ENCODE measurements around the gene KCNJ6. TPM values are rescaled to one million over a fixed set of nuclear protein-coding genes. Genes with fewer than 3 reads are reported as not detected.

KCNJ6 gene
- total RNA-seq, 2 experiments from 2014 or later: not detected

DNA sequence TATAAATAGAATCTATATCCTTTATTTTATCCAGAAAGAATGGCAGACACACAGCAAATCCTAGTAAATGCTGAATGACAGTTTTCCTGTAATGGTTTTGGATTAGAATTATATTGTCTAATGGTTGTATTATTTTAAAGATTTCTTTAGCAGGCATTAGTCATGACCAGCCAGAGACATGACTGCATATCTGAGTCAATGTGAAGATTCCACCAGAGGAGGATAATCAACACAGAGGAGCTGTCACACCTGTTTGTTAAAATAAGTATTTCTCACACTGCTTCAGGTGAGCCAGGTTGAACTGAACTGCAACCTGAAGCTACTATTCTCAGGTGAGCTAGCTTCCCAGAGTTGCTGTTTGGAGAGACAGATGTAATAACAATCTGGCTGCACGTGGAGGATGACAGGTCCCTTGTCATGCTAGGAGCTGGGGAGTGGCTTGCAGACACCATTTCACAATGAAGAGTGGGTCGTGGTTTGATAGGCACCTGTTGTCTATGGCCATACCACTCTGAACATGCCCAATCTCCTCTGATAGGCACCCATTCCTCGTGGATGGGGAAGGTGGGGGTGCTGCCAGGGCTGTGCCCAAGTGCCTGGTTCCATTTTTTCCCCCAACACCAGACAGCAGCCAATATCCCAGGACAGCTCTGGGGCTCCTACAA, 94.3 kb downstream of the KCNJ6 start:
- ChIA-PET CTCF (no interaction called here), POLR2A (no interaction called here)
- Mint-ChIP-seq H3K27me3 (ENCODE audit: low read depth) (no peaks in the 10 kb centered on the region), H3K4me3 (no peak overlapping the region), H3K9me3 (ENCODE audit: insufficient read depth) (no peaks in the 10 kb centered on the region), H3K36me3 (ENCODE audit: low read depth) (no peaks in the 10 kb centered on the region), H3K27ac (no peak overlapping the region), H3K4me1 (ENCODE audit: low read depth) (no peaks in the 10 kb centered on the region)
- DNase-seq: no peak
- no peak for ATAC-seq

DNA sequence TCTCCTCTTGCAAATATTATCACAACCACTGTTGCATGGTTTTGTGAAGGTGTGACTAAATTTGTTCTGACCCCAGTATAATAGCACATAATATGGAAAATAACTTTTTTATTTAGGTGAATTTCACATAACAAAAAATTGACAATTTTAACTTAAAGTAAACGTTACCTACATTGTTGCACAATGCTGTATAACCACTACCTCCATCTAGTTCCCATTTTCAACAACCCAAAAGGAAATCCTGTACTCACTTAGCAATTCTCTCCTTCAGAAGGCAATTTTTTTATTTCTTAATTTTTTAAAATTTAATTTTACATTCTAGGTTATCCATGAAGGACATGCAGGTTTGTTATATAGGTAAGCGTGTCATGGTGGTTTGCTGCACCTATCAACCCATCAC, 95.2 kb downstream of the KCNJ6 start:
- H3K36me3 Mint-ChIP-seq (ENCODE audit: low read depth): no peaks in the 10 kb centered on the region
- ATAC-seq (no peak), DNase-seq (no peak)
- no peaks in the 10 kb centered on the region for H3K9me3 Mint-ChIP-seq (ENCODE audit: insufficient read depth)
- H3K4me1 Mint-ChIP-seq (ENCODE audit: low read depth): no peaks in the 10 kb centered on the region
- no peak overlapping the region for H3K27ac Mint-ChIP-seq
- H3K4me3 Mint-ChIP-seq: no peak overlapping the region
- POLR2A ChIA-PET: no interaction called here
- CTCF ChIA-PET: no interaction called here
- H3K27me3 Mint-ChIP-seq (ENCODE audit: low read depth): no peaks in the 10 kb centered on the region

DNA sequence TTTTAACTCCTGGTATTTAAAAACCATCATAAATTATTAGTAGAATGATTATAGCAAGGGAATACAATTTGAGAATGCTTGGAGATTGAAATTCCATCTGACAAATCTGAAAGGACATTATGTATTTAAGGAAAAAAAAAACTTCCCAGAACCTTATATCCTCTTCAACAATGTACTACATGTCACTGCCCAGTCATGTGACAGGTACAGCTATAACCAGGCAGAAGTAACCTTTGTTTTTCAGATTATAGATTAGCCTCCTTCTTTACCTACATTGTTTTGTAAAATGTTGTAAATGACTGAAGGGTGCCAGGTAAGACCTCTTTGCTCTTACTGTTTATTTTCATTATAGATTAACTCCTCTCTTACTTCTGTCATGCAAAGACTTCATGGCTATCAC, 96.9 kb downstream of the KCNJ6 start:
- H3K27me3 Mint-ChIP-seq (ENCODE audit: low read depth): no peaks in the 10 kb centered on the region

DNA sequence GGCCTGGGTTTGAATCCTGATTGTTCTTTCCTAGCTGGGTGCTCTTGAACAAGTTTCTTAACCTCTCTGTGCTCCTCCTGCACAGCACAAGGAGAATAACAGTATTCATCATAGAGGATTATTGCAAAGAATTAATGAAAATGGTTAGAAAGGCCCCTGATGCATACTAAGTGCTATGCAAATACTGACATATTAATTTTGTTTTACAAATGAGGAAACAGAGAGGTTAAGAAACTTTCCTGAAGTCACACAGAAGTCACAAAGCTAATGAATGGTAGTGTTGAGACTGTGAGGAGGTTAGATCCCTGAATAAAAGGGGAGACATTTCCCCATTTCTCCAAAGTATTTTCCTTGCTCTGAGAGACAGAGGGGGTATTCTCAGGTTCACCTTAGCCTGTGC, 99.0 kb downstream of the KCNJ6 start:
- POLR2A ChIA-PET: no interaction called here
- CTCF ChIA-PET: no interaction called here

More for the DNA sequence above, 96.9 kb downstream of the KCNJ6 start:
- H3K27ac Mint-ChIP-seq: no peak overlapping the region
- H3K9me3 Mint-ChIP-seq (ENCODE audit: insufficient read depth): no peaks in the 10 kb centered on the region
- no peak for DNase-seq
- CTCF ChIA-PET: no interaction called here
- ATAC-seq: no peak
- no peaks in the 10 kb centered on the region for H3K36me3 Mint-ChIP-seq (ENCODE audit: low read depth)
- H3K4me3 Mint-ChIP-seq: no peak overlapping the region
- POLR2A ChIA-PET: interaction anchor here (0.6 kb wide), 1 partner anchor 118 kb away, joined by 3 read pairs; no protein-coding TSS in a partner anchor
- no peaks in the 10 kb centered on the region for H3K4me1 Mint-ChIP-seq (ENCODE audit: low read depth)

DNA sequence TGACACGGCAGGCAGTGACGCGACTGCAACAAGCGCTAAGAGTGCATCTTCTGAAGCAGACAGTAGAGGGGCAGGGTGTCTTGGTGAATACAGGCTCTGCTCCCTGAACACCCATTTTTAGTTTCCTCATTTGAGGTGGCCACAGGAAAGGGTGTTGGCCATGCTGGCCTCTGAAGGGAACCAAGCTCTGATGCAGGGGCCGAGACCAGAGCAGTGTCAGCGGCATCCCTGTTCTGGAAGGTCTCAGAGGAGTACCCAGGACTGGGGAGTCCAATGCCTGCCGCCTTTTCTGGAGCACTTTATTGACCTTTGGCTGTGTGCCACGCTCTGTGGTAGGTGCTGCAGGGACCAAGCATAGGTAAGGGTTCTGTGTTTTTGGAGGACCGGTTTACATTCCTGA, 100.4 kb downstream of the KCNJ6 start:
- H3K27me3 Mint-ChIP-seq (ENCODE audit: low read depth): no peaks in the 10 kb centered on the region
- ChIA-PET POLR2A (no interaction called here), CTCF (no interaction called here)
- DNase-seq (no peak), ATAC-seq (no peak)
- H3K9me3 Mint-ChIP-seq (ENCODE audit: insufficient read depth): no peaks in the 10 kb centered on the region
- H3K36me3 Mint-ChIP-seq (ENCODE audit: low read depth): no peaks in the 10 kb centered on the region
- H3K4me3 Mint-ChIP-seq: no peak overlapping the region
- no peaks in the 10 kb centered on the region for H3K4me1 Mint-ChIP-seq (ENCODE audit: low read depth)
- no peak overlapping the region for H3K27ac Mint-ChIP-seq

More for the DNA sequence above, 99.0 kb downstream of the KCNJ6 start:
- Mint-ChIP-seq H3K27me3 (ENCODE audit: low read depth) (no peaks in the 10 kb centered on the region), H3K36me3 (ENCODE audit: low read depth) (no peaks in the 10 kb centered on the region), H3K27ac (no peak overlapping the region), H3K4me3 (no peak overlapping the region), H3K9me3 (ENCODE audit: insufficient read depth) (no peaks in the 10 kb centered on the region), H3K4me1 (ENCODE audit: low read depth) (no peaks in the 10 kb centered on the region)
- ATAC-seq (no peak), DNase-seq (no peak)

DNA sequence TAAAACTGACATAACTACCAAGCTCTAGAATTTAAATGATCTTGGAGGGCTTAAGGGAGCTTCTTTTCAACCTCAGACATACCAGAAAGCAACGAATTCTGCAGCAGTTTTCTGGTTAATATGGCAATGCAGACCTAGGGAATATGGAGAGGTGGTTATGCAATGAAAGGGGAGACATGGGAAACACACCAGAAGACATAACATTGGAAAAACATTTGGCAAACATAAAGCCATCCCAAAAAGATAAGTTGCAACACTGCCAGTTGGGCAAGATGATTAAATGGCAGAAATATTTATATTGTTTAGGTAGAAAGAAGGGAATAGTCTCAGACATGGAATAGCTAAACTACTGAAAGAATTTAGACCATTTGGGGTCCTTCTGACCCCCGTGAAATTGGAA, 104.5 kb downstream of the KCNJ6 start:
- H3K4me3 Mint-ChIP-seq: no peak overlapping the region

DNA sequence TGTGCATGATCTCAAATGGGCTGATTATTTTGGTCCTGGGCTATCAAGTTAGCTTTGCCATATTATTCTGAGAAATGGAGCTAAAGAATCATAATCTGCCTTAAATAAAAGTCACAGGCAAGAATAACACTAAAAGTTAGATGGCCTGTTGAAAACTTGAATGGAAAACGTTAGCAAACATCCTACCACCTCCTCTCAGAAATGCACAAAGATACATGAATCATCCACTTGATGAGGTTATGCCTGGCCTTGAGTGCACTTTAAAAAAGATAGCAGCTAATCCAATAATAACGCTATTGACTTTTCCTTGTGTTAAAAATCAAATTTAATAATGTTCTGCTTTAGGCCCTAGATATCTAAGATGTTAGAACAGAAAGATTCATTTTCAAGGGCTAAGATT, 108.0 kb downstream of the KCNJ6 start:
- Mint-ChIP-seq H3K27ac (no peak overlapping the region), H3K4me3 (no peak overlapping the region), H3K4me1 (ENCODE audit: low read depth) (no peaks in the 10 kb centered on the region), H3K9me3 (ENCODE audit: insufficient read depth) (no peaks in the 10 kb centered on the region), H3K36me3 (ENCODE audit: low read depth) (no peaks in the 10 kb centered on the region), H3K27me3 (ENCODE audit: low read depth) (no peaks in the 10 kb centered on the region)
- ATAC-seq (no peak), DNase-seq (no peak)
- POLR2A ChIA-PET: no interaction called here
- CTCF ChIA-PET: no interaction called here

More for the DNA sequence above, 104.5 kb downstream of the KCNJ6 start:
- ATAC-seq: no peak
- ChIA-PET CTCF (no interaction called here), POLR2A (interaction anchor here (0.7 kb wide), 1 partner anchor 107 kb away, joined by 3 read pairs; no protein-coding TSS in a partner anchor)
- Mint-ChIP-seq H3K27me3 (ENCODE audit: low read depth) (no peaks in the 10 kb centered on the region), H3K36me3 (ENCODE audit: low read depth) (no peaks in the 10 kb centered on the region), H3K9me3 (ENCODE audit: insufficient read depth) (no peaks in the 10 kb centered on the region), H3K4me1 (ENCODE audit: low read depth) (no peaks in the 10 kb centered on the region), H3K27ac (no peak overlapping the region)
- no peak for DNase-seq

DNA sequence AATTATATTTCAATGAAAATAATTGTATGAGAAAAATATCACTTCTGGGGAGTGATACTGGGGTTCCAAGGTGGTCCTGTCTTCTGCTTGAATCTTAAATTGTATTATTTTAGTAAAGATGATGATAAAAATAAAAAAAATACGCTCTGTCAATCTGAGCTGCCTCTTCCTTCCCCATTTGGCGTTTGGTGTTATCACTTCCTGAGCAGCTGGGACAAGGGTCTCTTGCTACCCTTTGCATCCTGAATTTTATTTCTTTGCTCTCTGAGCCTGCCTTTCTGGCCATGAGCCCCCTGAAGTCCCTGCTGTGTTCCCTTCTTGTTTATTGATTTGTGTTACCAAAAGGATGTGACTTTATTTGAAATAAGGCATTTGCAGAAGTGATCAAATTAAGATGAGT, 111.0 kb downstream of the KCNJ6 start:
- H3K4me1 Mint-ChIP-seq (ENCODE audit: low read depth): no peaks in the 10 kb centered on the region
- ATAC-seq: no peak

DNA sequence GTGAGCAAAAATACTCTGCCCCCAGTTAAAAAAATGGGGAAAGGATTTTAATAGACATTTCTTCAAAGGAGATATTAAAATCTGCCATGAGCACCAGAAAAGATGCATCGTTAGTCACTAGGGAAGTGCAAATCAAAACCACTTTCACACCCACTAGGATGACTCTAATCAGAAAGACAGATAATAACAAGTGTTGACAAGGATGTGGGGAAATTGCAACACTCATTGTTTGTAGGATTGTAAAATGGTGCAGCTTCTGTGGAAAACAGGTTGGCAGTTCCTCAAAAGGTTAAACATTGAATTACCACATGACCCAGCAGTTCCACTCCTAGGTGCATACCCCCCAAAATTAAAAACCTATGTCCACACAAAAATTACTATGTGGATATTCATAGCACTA, 112.3 kb downstream of the KCNJ6 start:
- ATAC-seq: no peak
- Mint-ChIP-seq H3K27me3 (ENCODE audit: low read depth) (peaks cover 2% of the 10 kb centered on the region), H3K36me3 (ENCODE audit: low read depth) (no peaks in the 10 kb centered on the region), H3K27ac (no peak overlapping the region), H3K9me3 (ENCODE audit: insufficient read depth) (no peaks in the 10 kb centered on the region), H3K4me1 (ENCODE audit: low read depth) (no peaks in the 10 kb centered on the region), H3K4me3 (no peak overlapping the region)
- POLR2A ChIA-PET: no interaction called here
- CTCF ChIA-PET: no interaction called here
- no peak for DNase-seq

More for the DNA sequence above, 111.0 kb downstream of the KCNJ6 start:
- no peaks in the 10 kb centered on the region for H3K9me3 Mint-ChIP-seq (ENCODE audit: insufficient read depth)
- CTCF ChIA-PET: no interaction called here
- no peaks in the 10 kb centered on the region for H3K27me3 Mint-ChIP-seq (ENCODE audit: low read depth)
- DNase-seq: no peak
- H3K36me3 Mint-ChIP-seq (ENCODE audit: low read depth): no peaks in the 10 kb centered on the region
- H3K27ac Mint-ChIP-seq: no peak overlapping the region
- no peak overlapping the region for H3K4me3 Mint-ChIP-seq
- POLR2A ChIA-PET: interaction anchor here (0.5 kb wide), 1 partner anchor 89 kb away, joined by 5 read pairs; no protein-coding TSS in a partner anchor

DNA sequence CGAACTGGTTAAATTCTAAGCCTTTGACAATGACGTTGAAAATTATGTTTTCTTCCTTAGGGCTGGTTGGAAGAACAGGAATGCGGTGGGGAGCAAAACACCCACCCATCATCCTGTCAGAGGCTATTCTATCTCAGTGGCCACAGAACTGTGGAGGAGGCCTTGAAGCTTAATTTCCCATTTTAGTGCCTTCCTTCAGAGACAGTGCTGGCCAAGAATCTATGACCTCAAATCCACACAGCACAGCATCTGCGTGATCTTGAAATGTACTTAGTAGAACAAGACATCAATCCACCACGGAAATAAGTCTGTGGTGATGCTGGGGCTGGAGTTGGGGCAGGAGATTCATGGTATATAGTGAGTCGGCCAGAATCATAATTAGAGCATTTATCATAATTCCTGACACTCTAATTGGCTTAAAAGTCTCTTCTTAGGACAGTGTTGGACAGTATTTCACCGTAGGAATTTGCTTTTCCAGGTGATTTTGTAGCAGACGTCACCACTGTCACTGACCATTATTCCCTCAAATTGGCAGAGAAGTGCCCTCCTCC, 113.1 kb downstream of the KCNJ6 start:
- CTCF ChIA-PET: no interaction called here
- Mint-ChIP-seq H3K9me3 (ENCODE audit: insufficient read depth) (no peaks in the 10 kb centered on the region), H3K27ac (no peak overlapping the region), H3K27me3 (ENCODE audit: low read depth) (peaks cover 3% of the 10 kb centered on the region), H3K4me3 (no peak overlapping the region), H3K36me3 (ENCODE audit: low read depth) (no peaks in the 10 kb centered on the region), H3K4me1 (ENCODE audit: low read depth) (no peaks in the 10 kb centered on the region)
- POLR2A ChIA-PET: no interaction called here
- no peak for DNase-seq
- no peak for ATAC-seq

DNA sequence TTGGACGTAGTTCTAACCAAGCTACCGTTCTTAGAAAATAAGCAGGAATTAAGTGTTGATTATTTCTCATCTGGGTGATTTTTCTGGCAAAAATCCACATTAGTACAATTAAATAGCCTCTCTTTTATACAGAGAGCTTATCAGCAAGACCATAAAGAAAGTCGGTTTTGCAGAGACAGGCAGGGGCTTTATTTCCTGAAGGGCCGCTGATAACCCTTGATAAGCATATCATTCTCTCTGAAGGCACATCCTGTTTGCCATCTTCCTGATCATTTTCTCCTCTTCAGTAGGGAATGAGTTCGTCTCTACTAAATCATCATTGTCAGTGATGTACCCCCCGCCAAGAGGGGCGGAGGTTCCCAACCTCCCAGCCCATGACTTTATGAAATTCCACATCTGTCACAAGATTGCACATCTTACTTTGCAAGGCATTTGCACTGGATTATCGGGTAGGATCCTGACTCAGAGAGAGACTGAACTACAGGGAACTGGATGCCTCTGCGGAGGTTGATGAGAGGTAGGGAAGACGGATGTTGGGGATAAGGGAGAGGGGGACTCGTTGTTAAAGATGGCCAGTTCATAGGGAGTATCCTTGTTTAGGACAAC, 115.7 kb downstream of the KCNJ6 start:
- H3K27me3 Mint-ChIP-seq (ENCODE audit: low read depth): peaks cover 3% of the 10 kb centered on the region
- ATAC-seq (no peak), DNase-seq (no peak)
- CTCF ChIA-PET: no interaction called here
- H3K4me3 Mint-ChIP-seq: no peak overlapping the region
- no peaks in the 10 kb centered on the region for H3K36me3 Mint-ChIP-seq (ENCODE audit: low read depth)
- POLR2A ChIA-PET: interaction anchor here (0.6 kb wide), 2 partner anchors 86 to 1071 kb away, joined by 3 to 4 read pairs; no protein-coding TSS in a partner anchor
- no peak overlapping the region for H3K27ac Mint-ChIP-seq
- H3K4me1 Mint-ChIP-seq (ENCODE audit: low read depth): no peaks in the 10 kb centered on the region
- H3K9me3 Mint-ChIP-seq (ENCODE audit: insufficient read depth): no peaks in the 10 kb centered on the region

DNA sequence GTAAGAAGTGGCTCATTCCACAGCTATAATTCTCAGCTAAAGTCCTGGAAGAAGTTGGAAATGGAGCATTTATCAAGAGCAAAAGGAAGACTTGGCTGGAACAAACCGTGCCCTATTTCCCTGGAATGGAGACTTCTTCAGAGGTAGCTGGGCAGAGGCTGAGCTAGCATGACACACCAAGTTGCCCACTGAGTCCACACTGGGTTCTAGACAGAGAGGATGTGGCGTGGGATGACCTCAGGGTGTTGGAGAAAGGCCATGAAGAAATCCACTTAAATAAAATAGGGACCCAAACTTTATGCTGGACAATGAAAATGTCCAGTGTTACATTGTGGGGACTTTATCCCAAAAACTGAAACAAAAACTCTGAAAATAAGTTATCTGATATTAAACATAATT, 116.2 kb downstream of the KCNJ6 start:
- no peak for ATAC-seq

More for the DNA sequence above, 116.2 kb downstream of the KCNJ6 start:
- Mint-ChIP-seq H3K4me3 (no peak overlapping the region), H3K27ac (no peak overlapping the region), H3K9me3 (ENCODE audit: insufficient read depth) (no peaks in the 10 kb centered on the region), H3K4me1 (ENCODE audit: low read depth) (no peaks in the 10 kb centered on the region), H3K27me3 (ENCODE audit: low read depth) (peaks cover 3% of the 10 kb centered on the region), H3K36me3 (ENCODE audit: low read depth) (no peaks in the 10 kb centered on the region)
- ChIA-PET POLR2A (interaction anchor here (0.6 kb wide), 2 partner anchors 86 to 1071 kb away, joined by 3 to 4 read pairs; no protein-coding TSS in a partner anchor), CTCF (no interaction called here)
- no peak for DNase-seq
